K562 (cell line): ENCODE data around the gene AQP5. TPM values are rescaled to one million over a fixed set of nuclear protein-coding genes. Genes with fewer than 3 reads are reported as not detected.

Source experiments
- ATAC-seq: fragments of 200-7000 bp; cut with Tn5 transposase; 3 replicates; pipeline ENCODE4 v1.9.1; 2020; ENCODE audit warnings: moderate library complexity
- BruUV-seq: library from RNA; stranded (reverse); fragments of 400-500 nt; replicated peaks from 2 replicates; lab custom pipeline; 2021; lab: Mats Ljungman, UMichigan
- CTCF ChIA-PET: fragments of 300-600 bp; formaldehyde crosslinking; extraction: SDS; loops from one replicate; lab custom pipeline; 2021; ENCODE audit warnings: low intra/inter-chr PET ratio; lab: Yijun Ruan, JAX
- POLR2A ChIA-PET: fragments of 300-600, 350-650 bp; sonication (Branson Sonifier 250); formaldehyde crosslinking; extraction: SDS; loops from one replicate; lab custom pipeline; 2021; ENCODE audit warnings: antibody characterized with exemption, inconsistent platforms; lab: Yijun Ruan, JAX
- DNase-seq, 4 experiments: peaks; one replicate each; pipeline versions ENCODE4 v3.0.0 to v3.0.0-alpha.2; 2011 to 2018; ENCODE audit warnings: low spot score in 3 of 4, mixed read lengths in 3 of 4; ENCODE audit errors: extremely low read depth in 1 of 4
- FAIRE-seq: peaks from 2 replicates; lab custom pipeline; 2011; peaks lifted over from hg19 to GRCh38; lab: Jason Lieb, UNC
- H2AFZ ChIP-seq: 2 replicates; pipeline ENCODE4 v1.6.0; 2011; ENCODE audit warnings: low read depth, low read length, control low read depth, inconsistent platforms
- H3K27ac ChIP-seq: fragments of 200-600 bp; 3 replicates; pipeline ENCODE4 v1.8.0; 2011; ENCODE audit warnings: low read depth, mild to moderate bottlenecking, control low read depth, inconsistent platforms, low read length, moderate library complexity, mixed read lengths; ENCODE audit errors: extremely low read depth
- H3K27me3 ChIP-seq, 2 experiments: fragments of 300-600 bp in 1 of 2; 2 replicates in 1 of 2; 3 replicates in 1 of 2; pipeline versions ENCODE4 v1.6.0 to v1.8.0; 2011; ENCODE audit warnings: inconsistent platforms in 2 of 2, low read length in 2 of 2, mild to moderate bottlenecking in 1 of 2, mixed read lengths in 1 of 2, moderate library complexity in 1 of 2; ENCODE audit not compliant: control insufficient read depth in 2 of 2, insufficient read depth in 2 of 2
- H3K36me3 ChIP-seq: fragments of 300-600 bp; 3 replicates; pipeline ENCODE4 v1.8.0; 2011; ENCODE audit warnings: mild to moderate bottlenecking, low read length, inconsistent platforms; ENCODE audit not compliant: control insufficient read depth, insufficient read depth
- H3K4me1 ChIP-seq, 2 experiments: fragments of 200-600 bp in 1 of 2; replicated peaks in 1 of 2; 2 replicates in 1 of 2; 3 replicates in 1 of 2; pipeline versions ENCODE4 v1.5.1 to v1.8.0; 2011; ENCODE audit warnings: inconsistent platforms in 2 of 2, low read length in 2 of 2, mild to moderate bottlenecking in 1 of 2, mixed read lengths in 1 of 2, moderate library complexity in 1 of 2; ENCODE audit not compliant: control insufficient read depth in 2 of 2, insufficient read depth in 2 of 2
- H3K4me2 ChIP-seq: 2 replicates; pipeline ENCODE4 v1.6.1; 2011; ENCODE audit warnings: low read length, control low read depth, inconsistent platforms, mixed read lengths; ENCODE audit not compliant: insufficient read depth
- H3K4me3 ChIP-seq: fragments of 200-600 bp; sonication (generic), shearing (Covaris generic); 2 replicates; pipeline ENCODE4 v1.5.1; 2016; ENCODE audit warnings: control low read depth, inconsistent platforms
- H3K79me2 ChIP-seq: fragments of 200-600 bp; 3 replicates; pipeline ENCODE4 v1.8.0; 2011; ENCODE audit warnings: low read length, inconsistent platforms; ENCODE audit not compliant: control insufficient read depth, insufficient read depth
- H3K9ac ChIP-seq, 2 experiments: 2 replicates each; pipeline versions ENCODE4 v1.6.0 to v1.6.1; 2011; ENCODE audit warnings: low read depth in 2 of 2, low read length in 2 of 2, control low read depth in 1 of 2, inconsistent platforms in 1 of 2, mild to moderate bottlenecking in 1 of 2, mixed read lengths in 1 of 2; ENCODE audit not compliant: insufficient read depth in 1 of 2
- H3K9me1 ChIP-seq: one replicate; pipeline ENCODE4 v1.6.0; 2011; ENCODE audit warnings: inconsistent platforms, mild to moderate bottlenecking, low read length, moderate library complexity; ENCODE audit not compliant: control insufficient read depth, insufficient read depth
- H3K9me3 ChIP-seq: replicated peaks from 2 replicates; pipeline ENCODE4 v1.5.1; 2011; ENCODE audit warnings: low read depth, low read length, inconsistent platforms; ENCODE audit not compliant: control insufficient read depth, insufficient read depth
- H4K20me1 ChIP-seq: replicated peaks from 2 replicates; pipeline ENCODE4 v1.6.1; 2011; ENCODE audit warnings: low read length, inconsistent platforms, mixed read lengths; ENCODE audit not compliant: control insufficient read depth, insufficient read depth
- KLF16 ChIP-seq: IDR thresholded peaks from 2 replicates; pipeline ENCODE4 v1.6.1; 2016; ENCODE audit warnings: antibody characterized with exemption
- MYC ChIP-seq, 2 experiments: fragments of 250-450 bp in 1 of 2; sonication (Bioruptor Pico) in 1 of 2; IDR thresholded peaks; 2 replicates each; pipeline versions ENCODE4 v1.5.1 to v1.6.1; 2012 to 2021; ENCODE audit warnings: low read depth in 2 of 2, borderline replicate concordance in 1 of 2, improper control_type of control experiment in 1 of 2, low read length in 1 of 2, mild to moderate bottlenecking in 1 of 2, moderate library complexity in 1 of 2
- RBBP5 ChIP-seq: fragments of 200-600 bp; sonication (generic); IDR thresholded peaks from 2 replicates; pipeline ENCODE4 v1.6.1; 2012; ENCODE audit warnings: borderline replicate concordance, mild to moderate bottlenecking, low read length, control low read depth, inconsistent platforms; ENCODE audit not compliant: insufficient read depth, poor library complexity, severe bottlenecking
- RBM39 ChIP-seq: fragments of 200-400 bp; formaldehyde crosslinking; optimal IDR thresholded peaks from 2 replicates; pipeline ENCODE3; 2018; ENCODE audit warnings: low read depth, low read length
- WGBS: fragments of 100-300 bp; shearing (Covaris generic); methylation state at CpG from one replicate; pipeline ENCODE4 v1.1.6; 2016; ENCODE audit warnings: low coverage, mixed read lengths; ENCODE audit not compliant: insufficient coverage; ENCODE audit errors: missing lambda C conversion rate; 5-methylcytosine and 5-hydroxymethylcytosine counted together
- in situ Hi-C: fragments of 300-500 bp; cut with MboI; formaldehyde crosslinking; loops from 4 replicates; pipeline ENCODE4 v1.15.0; 2018; ENCODE audit warnings: inconsistent platforms, mixed read lengths
- intact Hi-C: fragments of 100-400 bp; cut with micrococcal nuclease; formaldehyde crosslinking; loops from 2 replicates; pipeline ENCODE4 v1.14.2; 2022
- polyA plus RNA-seq, 8 experiments: library from polyadenylated mRNA; depleted of rRNA in 4 of 8; stranded (reverse) in 5 of 8; unstranded in 3 of 8; fragments of >200 nt; fragmentation: Nextera tagmentation in 2 of 8; fragmentation: Illumina TruSeq in 1 of 8; extraction: Ambion mirVana in 2 of 8; extraction: Trizol in 1 of 8; gene quantifications; 2 replicates each; pipeline versions ENCODE4 v1.2.1 to v1.2.3, GENCODE V29; 2011 to 2014; ENCODE audit warnings: inconsistent platforms in 1 of 8, missing spikeins in 1 of 8
- total RNA-seq, 7 experiments: library from RNA; depleted of rRNA in 6 of 7; stranded (reverse); fragments of >200 nt in 6 of 7; fragmentation: Illumina TruSeq in 2 of 7; extraction: Trizol in 2 of 7; gene quantifications; 2 replicates each; pipeline versions ENCODE4 v1.2.1 to v1.2.3, GENCODE V29; 2011 to 2021; ENCODE audit warnings: low replicate concordance in 1 of 7
- TF ChIP-seq, protein P1 (sequence below): fragments of 450-650 bp; IDR thresholded peaks from 2 replicates; pipeline ENCODE4 v1.6.1; 2016; ENCODE audit warnings: mild to moderate bottlenecking, moderate library complexity
- TF ChIP-seq, protein P2 (sequence below): sonication (generic); formaldehyde crosslinking; IDR thresholded peaks from 2 replicates; pipeline ENCODE4 v1.8.0; 2022; ENCODE audit warnings: mild to moderate bottlenecking, missing genetic modification reagents, borderline replicate concordance

The AQP5 gene
- total and polyA plus RNA-seq, 9 of the 15 experiments (the other 6 are each of a cell fraction or from before 2014, with no cell fraction given), result not detected

DNA sequence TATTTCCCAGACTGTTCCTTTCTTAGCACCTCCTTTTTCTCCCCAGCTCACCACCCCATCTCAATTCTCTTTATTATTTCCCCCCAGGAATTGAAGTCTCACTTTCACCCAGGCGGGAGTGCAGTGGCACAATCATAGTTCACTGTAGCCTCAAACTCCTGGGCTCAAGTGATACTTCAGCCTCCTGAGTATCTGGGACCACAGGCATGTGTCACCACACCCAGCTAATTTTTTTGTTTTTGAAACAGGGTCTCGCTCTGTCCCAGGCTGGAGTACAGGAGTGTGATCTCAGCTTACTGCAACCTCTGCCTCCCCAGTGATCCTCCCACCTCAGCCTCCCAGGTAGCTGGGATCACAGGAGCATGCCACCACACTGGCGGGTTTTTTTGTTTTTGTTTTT is 52.7 kb downstream of the AQP5 start:
- H3K4me1 ChIP-seq, result peaks cover 4 to 5% of the 10 kb centered on the region in 2 experiments; a peak in 3 of 5 replicates
- no peak for ATAC-seq
- BruUV-seq, result no TSS peak
- FAIRE-seq, result no peak
- H3K9ac ChIP-seq, result no peak overlapping the region
- H3K4me3 ChIP-seq, result no peak overlapping the region
- no peaks in the 10 kb centered on the region for H3K9me1 ChIP-seq
- peaks cover 57% of the 10 kb centered on the region for H3K79me2 ChIP-seq
- no peaks in the 10 kb centered on the region for H3K27me3 ChIP-seq
- in situ Hi-C loops (no loop called here), intact Hi-C loops (no loop called here)
- no peak overlapping the region for H3K27ac ChIP-seq
- no peak overlapping the region for H2AFZ ChIP-seq
- WGBS, result 94% methylated on average over 3 of the region's 3 CpGs
- CTCF ChIA-PET, result no interaction called here
- no peaks in the 10 kb centered on the region for H3K9me3 ChIP-seq
- H3K36me3 ChIP-seq, result peaks cover 61% of the 10 kb centered on the region
- no peak overlapping the region for H3K4me2 ChIP-seq
- POLR2A ChIA-PET, result interaction anchor here (0.6 to 1.5 kb wide), 6 partner anchors 11 to 1164 kb away, joined by 3 to 4 read pairs (median 3); no protein-coding TSS in a partner anchor
- DNase-seq, result no peak
- peaks cover 8% of the 10 kb centered on the region for H4K20me1 ChIP-seq
- TF ChIP-seq RBBP5 (no peak), MYC (IDR thresholded peaks at IDR 0.05; ENCODE audit: low read depth, low read length) (no peak), MYC (CRISPR knock-in tag; IDR thresholded peaks at IDR 0.05; ENCODE audit: borderline replicate concordance, low read depth) (no peak), RBM39 (no peak), KLF16 (no peak)
- TF ChIP-seq, protein P1, sequence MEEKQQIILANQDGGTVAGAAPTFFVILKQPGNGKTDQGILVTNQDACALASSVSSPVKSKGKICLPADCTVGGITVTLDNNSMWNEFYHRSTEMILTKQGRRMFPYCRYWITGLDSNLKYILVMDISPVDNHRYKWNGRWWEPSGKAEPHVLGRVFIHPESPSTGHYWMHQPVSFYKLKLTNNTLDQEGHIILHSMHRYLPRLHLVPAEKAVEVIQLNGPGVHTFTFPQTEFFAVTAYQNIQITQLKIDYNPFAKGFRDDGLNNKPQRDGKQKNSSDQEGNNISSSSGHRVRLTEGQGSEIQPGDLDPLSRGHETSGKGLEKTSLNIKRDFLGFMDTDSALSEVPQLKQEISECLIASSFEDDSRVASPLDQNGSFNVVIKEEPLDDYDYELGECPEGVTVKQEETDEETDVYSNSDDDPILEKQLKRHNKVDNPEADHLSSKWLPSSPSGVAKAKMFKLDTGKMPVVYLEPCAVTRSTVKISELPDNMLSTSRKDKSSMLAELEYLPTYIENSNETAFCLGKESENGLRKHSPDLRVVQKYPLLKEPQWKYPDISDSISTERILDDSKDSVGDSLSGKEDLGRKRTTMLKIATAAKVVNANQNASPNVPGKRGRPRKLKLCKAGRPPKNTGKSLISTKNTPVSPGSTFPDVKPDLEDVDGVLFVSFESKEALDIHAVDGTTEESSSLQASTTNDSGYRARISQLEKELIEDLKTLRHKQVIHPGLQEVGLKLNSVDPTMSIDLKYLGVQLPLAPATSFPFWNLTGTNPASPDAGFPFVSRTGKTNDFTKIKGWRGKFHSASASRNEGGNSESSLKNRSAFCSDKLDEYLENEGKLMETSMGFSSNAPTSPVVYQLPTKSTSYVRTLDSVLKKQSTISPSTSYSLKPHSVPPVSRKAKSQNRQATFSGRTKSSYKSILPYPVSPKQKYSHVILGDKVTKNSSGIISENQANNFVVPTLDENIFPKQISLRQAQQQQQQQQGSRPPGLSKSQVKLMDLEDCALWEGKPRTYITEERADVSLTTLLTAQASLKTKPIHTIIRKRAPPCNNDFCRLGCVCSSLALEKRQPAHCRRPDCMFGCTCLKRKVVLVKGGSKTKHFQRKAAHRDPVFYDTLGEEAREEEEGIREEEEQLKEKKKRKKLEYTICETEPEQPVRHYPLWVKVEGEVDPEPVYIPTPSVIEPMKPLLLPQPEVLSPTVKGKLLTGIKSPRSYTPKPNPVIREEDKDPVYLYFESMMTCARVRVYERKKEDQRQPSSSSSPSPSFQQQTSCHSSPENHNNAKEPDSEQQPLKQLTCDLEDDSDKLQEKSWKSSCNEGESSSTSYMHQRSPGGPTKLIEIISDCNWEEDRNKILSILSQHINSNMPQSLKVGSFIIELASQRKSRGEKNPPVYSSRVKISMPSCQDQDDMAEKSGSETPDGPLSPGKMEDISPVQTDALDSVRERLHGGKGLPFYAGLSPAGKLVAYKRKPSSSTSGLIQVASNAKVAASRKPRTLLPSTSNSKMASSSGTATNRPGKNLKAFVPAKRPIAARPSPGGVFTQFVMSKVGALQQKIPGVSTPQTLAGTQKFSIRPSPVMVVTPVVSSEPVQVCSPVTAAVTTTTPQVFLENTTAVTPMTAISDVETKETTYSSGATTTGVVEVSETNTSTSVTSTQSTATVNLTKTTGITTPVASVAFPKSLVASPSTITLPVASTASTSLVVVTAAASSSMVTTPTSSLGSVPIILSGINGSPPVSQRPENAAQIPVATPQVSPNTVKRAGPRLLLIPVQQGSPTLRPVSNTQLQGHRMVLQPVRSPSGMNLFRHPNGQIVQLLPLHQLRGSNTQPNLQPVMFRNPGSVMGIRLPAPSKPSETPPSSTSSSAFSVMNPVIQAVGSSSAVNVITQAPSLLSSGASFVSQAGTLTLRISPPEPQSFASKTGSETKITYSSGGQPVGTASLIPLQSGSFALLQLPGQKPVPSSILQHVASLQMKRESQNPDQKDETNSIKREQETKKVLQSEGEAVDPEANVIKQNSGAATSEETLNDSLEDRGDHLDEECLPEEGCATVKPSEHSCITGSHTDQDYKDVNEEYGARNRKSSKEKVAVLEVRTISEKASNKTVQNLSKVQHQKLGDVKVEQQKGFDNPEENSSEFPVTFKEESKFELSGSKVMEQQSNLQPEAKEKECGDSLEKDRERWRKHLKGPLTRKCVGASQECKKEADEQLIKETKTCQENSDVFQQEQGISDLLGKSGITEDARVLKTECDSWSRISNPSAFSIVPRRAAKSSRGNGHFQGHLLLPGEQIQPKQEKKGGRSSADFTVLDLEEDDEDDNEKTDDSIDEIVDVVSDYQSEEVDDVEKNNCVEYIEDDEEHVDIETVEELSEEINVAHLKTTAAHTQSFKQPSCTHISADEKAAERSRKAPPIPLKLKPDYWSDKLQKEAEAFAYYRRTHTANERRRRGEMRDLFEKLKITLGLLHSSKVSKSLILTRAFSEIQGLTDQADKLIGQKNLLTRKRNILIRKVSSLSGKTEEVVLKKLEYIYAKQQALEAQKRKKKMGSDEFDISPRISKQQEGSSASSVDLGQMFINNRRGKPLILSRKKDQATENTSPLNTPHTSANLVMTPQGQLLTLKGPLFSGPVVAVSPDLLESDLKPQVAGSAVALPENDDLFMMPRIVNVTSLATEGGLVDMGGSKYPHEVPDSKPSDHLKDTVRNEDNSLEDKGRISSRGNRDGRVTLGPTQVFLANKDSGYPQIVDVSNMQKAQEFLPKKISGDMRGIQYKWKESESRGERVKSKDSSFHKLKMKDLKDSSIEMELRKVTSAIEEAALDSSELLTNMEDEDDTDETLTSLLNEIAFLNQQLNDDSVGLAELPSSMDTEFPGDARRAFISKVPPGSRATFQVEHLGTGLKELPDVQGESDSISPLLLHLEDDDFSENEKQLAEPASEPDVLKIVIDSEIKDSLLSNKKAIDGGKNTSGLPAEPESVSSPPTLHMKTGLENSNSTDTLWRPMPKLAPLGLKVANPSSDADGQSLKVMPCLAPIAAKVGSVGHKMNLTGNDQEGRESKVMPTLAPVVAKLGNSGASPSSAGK, result no peak
- TF ChIP-seq, protein P2, sequence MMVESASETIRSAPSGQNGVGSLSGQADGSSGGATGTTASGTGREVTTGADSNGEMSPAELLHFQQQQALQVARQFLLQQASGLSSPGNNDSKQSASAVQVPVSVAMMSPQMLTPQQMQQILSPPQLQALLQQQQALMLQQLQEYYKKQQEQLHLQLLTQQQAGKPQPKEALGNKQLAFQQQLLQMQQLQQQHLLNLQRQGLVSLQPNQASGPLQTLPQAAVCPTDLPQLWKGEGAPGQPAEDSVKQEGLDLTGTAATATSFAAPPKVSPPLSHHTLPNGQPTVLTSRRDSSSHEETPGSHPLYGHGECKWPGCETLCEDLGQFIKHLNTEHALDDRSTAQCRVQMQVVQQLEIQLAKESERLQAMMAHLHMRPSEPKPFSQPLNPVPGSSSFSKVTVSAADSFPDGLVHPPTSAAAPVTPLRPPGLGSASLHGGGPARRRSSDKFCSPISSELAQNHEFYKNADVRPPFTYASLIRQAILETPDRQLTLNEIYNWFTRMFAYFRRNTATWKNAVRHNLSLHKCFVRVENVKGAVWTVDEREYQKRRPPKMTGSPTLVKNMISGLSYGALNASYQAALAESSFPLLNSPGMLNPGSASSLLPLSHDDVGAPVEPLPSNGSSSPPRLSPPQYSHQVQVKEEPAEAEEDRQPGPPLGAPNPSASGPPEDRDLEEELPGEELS (CRISPR knock-in tag), result no peak
